Endometrial microvascular endothelial cells (primary cell): ENCODE data around the gene MRPS27. TPM values are rescaled to one million over a fixed set of nuclear protein-coding genes. Genes with fewer than 3 reads are reported as not detected.

Experiments
- in situ Hi-C: cut with HindIII; loops from 2 replicates; pipeline ENCODE4 v1.10.0; 2017; ENCODE audit warnings: low sequenced_read_pairs, low pct_unique_long_range_greater_than_20kb; ENCODE audit errors: inconsistent ontology term
- total RNA-seq: library from RNA; depleted of rRNA; stranded (reverse); fragments of >200 nt; gene quantifications from one replicate; pipeline ENCODE4 v1.2.3, GENCODE V29; 2015; ENCODE audit errors: inconsistent ontology term

MRPS27 gene
- total RNA-seq, 1 donor from 2014 or later, result 95.5 TPM

- in situ Hi-C loops, result no loop called here
Observed at GRCh38 chr5:72272398-72272797, 47.6 kb downstream of the MRPS27 start.

- in situ Hi-C loops, result no loop called here
Observed at GRCh38 chr5:72271702-72272101, 48.3 kb downstream of the MRPS27 start.

- in situ Hi-C loops, result no loop called here
Observed at GRCh38 chr5:72270037-72270436, 50.0 kb downstream of the MRPS27 start.

GRCh38 chr5:72269411-72269780, 50.6 kb downstream of the MRPS27 start:
- in situ Hi-C loops, result no loop called here

- in situ Hi-C loops, result no loop called here
Observed at GRCh38 chr5:72268753-72269410, 51.2 kb downstream of the MRPS27 start.

- in situ Hi-C loops, result no loop called here
Observed at GRCh38 chr5:72268260-72268659, 51.8 kb downstream of the MRPS27 start.

GRCh38 chr5:72267685-72268084, 52.4 kb downstream of the MRPS27 start:
- in situ Hi-C loops, result no loop called here

GRCh38 chr5:72266862-72267261, 53.2 kb downstream of the MRPS27 start:
- in situ Hi-C loops, result no loop called here

- in situ Hi-C loops, result no loop called here
Observed at GRCh38 chr5:72265032-72265877, 54.8 kb downstream of the MRPS27 start.

GRCh38 chr5:72256536-72256935, 63.5 kb downstream of the MRPS27 start:
- in situ Hi-C loops, result no loop called here

GRCh38 chr5:72255670-72256069, 64.4 kb downstream of the MRPS27 start:
- in situ Hi-C loops, result no loop called here

GRCh38 chr5:72255237-72255636, 64.8 kb downstream of the MRPS27 start:
- in situ Hi-C loops, result no loop called here

GRCh38 chr5:72252574-72253155, 67.4 kb downstream of the MRPS27 start:
- in situ Hi-C loops, result no loop called here

- in situ Hi-C loops, result no loop called here
Observed at GRCh38 chr5:72252008-72252407, 68.0 kb downstream of the MRPS27 start.

- in situ Hi-C loops, result no loop called here
Observed at GRCh38 chr5:72251386-72251785, 68.7 kb downstream of the MRPS27 start.

- in situ Hi-C loops, result loop anchor here (5.0 kb wide), 1 partner anchor 34 kb away; no protein-coding TSS in a partner anchor
Observed at GRCh38 chr5:72248410-72248981, 71.5 kb downstream of the MRPS27 start.

GRCh38 chr5:72246954-72247442, 73.0 kb downstream of the MRPS27 start:
- in situ Hi-C loops, result loop anchor here (5.0 kb wide), 1 partner anchor 35 kb away; no protein-coding TSS in a partner anchor

GRCh38 chr5:72245951-72246532, 74.0 kb downstream of the MRPS27 start:
- in situ Hi-C loops, result loop anchor here (5.0 kb wide), 1 partner anchor 36 kb away; no protein-coding TSS in a partner anchor

- in situ Hi-C loops, result loop anchor here (5.0 kb wide), 1 partner anchor 37 kb away; no protein-coding TSS in a partner anchor
Observed at GRCh38 chr5:72245546-72245945, 74.5 kb downstream of the MRPS27 start.
